H9 (cell line): ENCODE data around the gene INHBC. TPM values are rescaled to one million over a fixed set of nuclear protein-coding genes. Genes with fewer than 3 reads are reported as not detected.
"Not testable (repeated sequence)": the region's sequence is repeated elsewhere in the genome, so short reads cannot be mapped to it uniquely, and the experiment has no call there.

ENCODE experiments used
- DNase-seq: peaks from one replicate; pipeline ENCODE4 v3.0.0-alpha.2; 2017
- H2AFZ ChIP-seq: one replicate; pipeline ENCODE4 v1.6.1; 2013; ENCODE audit warnings: mild to moderate bottlenecking, low read length, control low read depth, moderate library complexity
- H2AK5ac ChIP-seq: 2 replicates; pipeline ENCODE4 v1.6.1; 2013; ENCODE audit warnings: low read length, control low read depth, mixed read lengths; ENCODE audit not compliant: insufficient read length
- H2BK120ac ChIP-seq: one replicate; pipeline ENCODE4 v1.6.1; 2013; ENCODE audit warnings: low read depth, mild to moderate bottlenecking, low read length, control low read depth, inconsistent platforms; ENCODE audit not compliant: poor library complexity, severe bottlenecking
- H2BK12ac ChIP-seq: 2 replicates; pipeline ENCODE4 v1.6.1; 2013; ENCODE audit warnings: low read length, control low read depth, mixed read lengths, low read depth; ENCODE audit not compliant: insufficient read length
- H2BK15ac ChIP-seq: 2 replicates; pipeline ENCODE4 v1.6.1; 2013; ENCODE audit warnings: low read depth, low read length, control low read depth
- H2BK20ac ChIP-seq: one replicate; pipeline ENCODE4 v1.6.1; 2013; ENCODE audit warnings: low read depth, mild to moderate bottlenecking, low read length, control low read depth, inconsistent platforms; ENCODE audit not compliant: poor library complexity, severe bottlenecking
- H2BK5ac ChIP-seq: 2 replicates; pipeline ENCODE4 v1.6.1; 2013; ENCODE audit warnings: low read length, control low read depth, mixed read lengths; ENCODE audit not compliant: insufficient read length
- H3K14ac ChIP-seq: 2 replicates; pipeline ENCODE4 v1.6.1; 2013; ENCODE audit warnings: low read length, control low read depth; ENCODE audit not compliant: insufficient read depth
- H3K18ac ChIP-seq: 2 replicates; pipeline ENCODE4 v1.6.1; 2013; ENCODE audit warnings: low read depth, mild to moderate bottlenecking, mixed read lengths, low read length, control low read depth; ENCODE audit not compliant: insufficient read length
- H3K23ac ChIP-seq: 2 replicates; pipeline ENCODE4 v1.6.1; 2013; ENCODE audit warnings: low read length, control low read depth, mixed read lengths, low read depth; ENCODE audit not compliant: insufficient read length
- H3K23me2 ChIP-seq: 2 replicates; pipeline ENCODE4 v1.6.1; 2013; ENCODE audit warnings: low read depth, mild to moderate bottlenecking, mixed read lengths, low read length, control low read depth; ENCODE audit not compliant: insufficient read length, poor library complexity, severe bottlenecking
- H3K27ac ChIP-seq: 2 replicates; pipeline ENCODE4 v1.5.1; 2013; ENCODE audit warnings: low read length, control low read depth, mixed read lengths, low read depth; ENCODE audit not compliant: insufficient read length
- H3K27me3 ChIP-seq: 2 replicates; pipeline ENCODE4 v1.6.1; 2013; ENCODE audit warnings: low read length, control low read depth, inconsistent platforms; ENCODE audit not compliant: insufficient read depth
- H3K4ac ChIP-seq: 2 replicates; pipeline ENCODE4 v1.6.1; 2013; ENCODE audit warnings: low read depth, mild to moderate bottlenecking, control low read depth, inconsistent platforms, low read length, moderate library complexity
- H3K4me1 ChIP-seq: 2 replicates; pipeline ENCODE4 v1.6.1; 2013; ENCODE audit warnings: low read length, control low read depth, inconsistent platforms; ENCODE audit not compliant: insufficient read depth
- H3K4me2 ChIP-seq: 2 replicates; pipeline ENCODE4 v1.6.1; 2013; ENCODE audit warnings: low read length, control low read depth, mixed read lengths; ENCODE audit not compliant: insufficient read length, insufficient read depth
- H3K56ac ChIP-seq: 2 replicates; pipeline ENCODE4 v1.6.1; 2013; ENCODE audit warnings: low read depth, mild to moderate bottlenecking, mixed read lengths, low read length, control low read depth; ENCODE audit not compliant: insufficient read length
- H3K79me1 ChIP-seq: 2 replicates; pipeline ENCODE4 v1.6.1; 2013; ENCODE audit warnings: low read depth, mild to moderate bottlenecking, moderate library complexity, low read length, control low read depth, inconsistent platforms; ENCODE audit not compliant: insufficient read depth, poor library complexity, severe bottlenecking
- H3K79me2 ChIP-seq: 2 replicates; pipeline ENCODE4 v1.6.1; 2013; ENCODE audit warnings: low read length, control low read depth, inconsistent platforms; ENCODE audit not compliant: insufficient read depth
- H3K9ac ChIP-seq: 2 replicates; pipeline ENCODE4 v1.6.1; 2013; ENCODE audit warnings: low read length, control low read depth, mixed read lengths; ENCODE audit not compliant: insufficient read length; ENCODE audit errors: extremely low read depth
- H3K9me3 ChIP-seq: one replicate; pipeline ENCODE4 v1.6.1; 2013; ENCODE audit warnings: low read depth, low read length, inconsistent platforms; ENCODE audit not compliant: control insufficient read depth
- H3T11ph ChIP-seq: one replicate; pipeline ENCODE4 v1.6.1; 2013; ENCODE audit warnings: mild to moderate bottlenecking, low read length, control low read depth, inconsistent platforms
- H4K20me1 ChIP-seq: one replicate; pipeline ENCODE4 v1.6.1; 2013; ENCODE audit not compliant: control insufficient read depth, insufficient read length, insufficient read depth
- H4K5ac ChIP-seq: 2 replicates; pipeline ENCODE4 v1.6.1; 2013; ENCODE audit warnings: low read depth, mild to moderate bottlenecking, mixed read lengths, low read length, control low read depth; ENCODE audit not compliant: insufficient read length
- H4K8ac ChIP-seq: replicated peaks from 2 replicates; pipeline ENCODE4 v1.6.1; 2013; ENCODE audit warnings: low read length, control low read depth, mixed read lengths, low read depth; ENCODE audit not compliant: insufficient read length
- H4K91ac ChIP-seq: 2 replicates; pipeline ENCODE4 v1.6.1; 2013; ENCODE audit warnings: low read depth, mild to moderate bottlenecking, moderate library complexity, mixed read lengths, low read length, control low read depth; ENCODE audit not compliant: insufficient read length
- H3K27ac Mint-ChIP-seq, 3 experiments: 2 replicates in 2 of 3; 3 replicates in 1 of 3; pipeline ENCODE4 v1.8.0; 2020 to 2021; ENCODE audit warnings: mixed read lengths in 3 of 3, mild to moderate bottlenecking in 1 of 3, moderate library complexity in 1 of 3
- H3K27me3 Mint-ChIP-seq: 2 replicates; pipeline ENCODE4 v1.8.0; 2021; ENCODE audit warnings: low read depth, mild to moderate bottlenecking, moderate library complexity, mixed read lengths
- H3K36me3 Mint-ChIP-seq, 3 experiments: 2 replicates in 2 of 3; 3 replicates in 1 of 3; pipeline ENCODE4 v1.8.0; 2020 to 2021; ENCODE audit warnings: low read depth in 3 of 3, mixed read lengths in 3 of 3; ENCODE audit not compliant: insufficient read depth in 1 of 3
- H3K4me1 Mint-ChIP-seq, 2 experiments: 2 replicates each; pipeline ENCODE4 v1.8.0; 2020; ENCODE audit warnings: mixed read lengths in 2 of 2
- H3K4me3 Mint-ChIP-seq, 2 experiments: 2 replicates in 1 of 2; 3 replicates in 1 of 2; pipeline ENCODE4 v1.8.0; 2020 to 2021; ENCODE audit warnings: mild to moderate bottlenecking in 2 of 2, mixed read lengths in 2 of 2, moderate library complexity in 1 of 2
- H3K9me3 Mint-ChIP-seq, 2 experiments: 2 replicates in 1 of 2; 3 replicates in 1 of 2; pipeline ENCODE4 v1.8.0; 2020; ENCODE audit warnings: mild to moderate bottlenecking in 2 of 2, mixed read lengths in 2 of 2, moderate library complexity in 1 of 2
- WGBS: extraction: QIAGEN DNeasy Blood & Tissue Kit; methylation state at CpG from one replicate; pipeline ENCODE4 v1.1.7; 2013; ENCODE audit warnings: missing lambda C conversion rate, low lambda C conversion rate, mixed read lengths; ENCODE audit not compliant: insufficient read length; ENCODE audit errors: extremely low coverage; 5-methylcytosine and 5-hydroxymethylcytosine counted together
- total RNA-seq: library from RNA; stranded (reverse); gene quantifications from 2 replicates; pipeline ENCODE4 v1.2.1, GENCODE V29; 2021

The INHBC gene
- total RNA-seq, 1 experiment from 2014 or later: not detected

- not testable (repeated sequence) for H3K79me1 ChIP-seq, H3K18ac ChIP-seq, H4K8ac ChIP-seq, H3K23ac ChIP-seq, H3K27ac ChIP-seq, H2BK20ac ChIP-seq, H3K4me1 Mint-ChIP-seq, H3K9me3 Mint-ChIP-seq, H3T11ph ChIP-seq, H3K27ac Mint-ChIP-seq, H3K4me2 ChIP-seq, H3K4me3 Mint-ChIP-seq, H4K20me1 ChIP-seq, H2AFZ ChIP-seq, H3K23me2 ChIP-seq, H3K79me2 ChIP-seq, H3K4ac ChIP-seq, H2BK120ac ChIP-seq, H3K9ac ChIP-seq, H4K91ac ChIP-seq, H3K9me3 ChIP-seq, H4K5ac ChIP-seq, H3K56ac ChIP-seq, H3K14ac ChIP-seq, H2BK5ac ChIP-seq, DNase-seq, H3K4me1 ChIP-seq, H3K27me3 Mint-ChIP-seq, H2BK12ac ChIP-seq, H3K27me3 ChIP-seq, H2BK15ac ChIP-seq, H2AK5ac ChIP-seq
- H3K36me3 Mint-ChIP-seq: peaks cover 75 to 86% (median 79%) of the 10 kb centered on the region in 3 experiments
- WGBS: no CpG with 5 or more reads among the region's 48 CpGs
Observed at GRCh38 chr12:57495051-57495701, 60.6 kb downstream of the INHBC start.
